GM18520 (cell line): ENCODE measurements around the gene LAMA3.
A peak's percentile ranks its signal among the peaks of the same experiment; 100 is the strongest.

Experiments
- ATAC-seq: cut with Tn5 transposase; IDR thresholded peaks from one replicate; pipeline ENCODE4 v1.9.1; 2021; ENCODE audit not compliant: unreplicated experiment

The LAMA3 gene

GRCh38 chr18:23953984-23954383, 264.7 kb downstream of the LAMA3 start:
- no peak for ATAC-seq

GRCh38 chr18:23956483-23956882, 267.2 kb downstream of the LAMA3 start:
- ATAC-seq, result no peak

GRCh38 chr18:23958036-23958435, 268.8 kb downstream of the LAMA3 start:
- ATAC-seq, result no peak

GRCh38 chr18:23963443-23964165, 274.4 kb downstream of the LAMA3 start:
- ATAC-seq, result no peak

- no peak for ATAC-seq
Measured at GRCh38 chr18:23964282-23965238, 275.3 kb downstream of the LAMA3 start.

GRCh38 chr18:23966909-23967308, 277.7 kb downstream of the LAMA3 start:
- ATAC-seq, result no peak

GRCh38 chr18:23967321-23968089, 278.3 kb downstream of the LAMA3 start:
- ATAC-seq, result peak; percentile 77

- ATAC-seq, result no peak
Measured at GRCh38 chr18:23968638-23969604, 279.7 kb downstream of the LAMA3 start.

- no peak for ATAC-seq
Measured at GRCh38 chr18:23969664-23970063, 280.4 kb downstream of the LAMA3 start.

GRCh38 chr18:23970161-23971096, 281.2 kb downstream of the LAMA3 start:
- ATAC-seq, result no peak

- ATAC-seq, result no peak
Measured at GRCh38 chr18:23971097-23971440, 281.8 kb downstream of the LAMA3 start.

- ATAC-seq, result no peak
Measured at GRCh38 chr18:23971666-23972230, 282.5 kb downstream of the LAMA3 start.

GRCh38 chr18:23972453-23972852, 283.2 kb downstream of the LAMA3 start:
- ATAC-seq, result no peak

GRCh38 chr18:23977103-23977502, 287.9 kb downstream of the LAMA3 start:
- no peak for ATAC-seq

GRCh38 chr18:23977719-23978483, 288.6 kb downstream of the LAMA3 start:
- no peak for ATAC-seq

GRCh38 chr18:23981369-23981980, 292.2 kb downstream of the LAMA3 start:
- no peak for ATAC-seq
